IPS DF 4.7 (cell line): ENCODE data around the gene PICALM.
A peak's percentile ranks its signal among the peaks of the same experiment; 100 is the strongest.

Experiments used
- DNase-seq: peaks from one replicate; pipeline ENCODE4 v3.0.0-alpha.2; 2013; ENCODE audit warnings: low spot score; ENCODE audit errors: extremely low read depth

Gene PICALM

DNA sequence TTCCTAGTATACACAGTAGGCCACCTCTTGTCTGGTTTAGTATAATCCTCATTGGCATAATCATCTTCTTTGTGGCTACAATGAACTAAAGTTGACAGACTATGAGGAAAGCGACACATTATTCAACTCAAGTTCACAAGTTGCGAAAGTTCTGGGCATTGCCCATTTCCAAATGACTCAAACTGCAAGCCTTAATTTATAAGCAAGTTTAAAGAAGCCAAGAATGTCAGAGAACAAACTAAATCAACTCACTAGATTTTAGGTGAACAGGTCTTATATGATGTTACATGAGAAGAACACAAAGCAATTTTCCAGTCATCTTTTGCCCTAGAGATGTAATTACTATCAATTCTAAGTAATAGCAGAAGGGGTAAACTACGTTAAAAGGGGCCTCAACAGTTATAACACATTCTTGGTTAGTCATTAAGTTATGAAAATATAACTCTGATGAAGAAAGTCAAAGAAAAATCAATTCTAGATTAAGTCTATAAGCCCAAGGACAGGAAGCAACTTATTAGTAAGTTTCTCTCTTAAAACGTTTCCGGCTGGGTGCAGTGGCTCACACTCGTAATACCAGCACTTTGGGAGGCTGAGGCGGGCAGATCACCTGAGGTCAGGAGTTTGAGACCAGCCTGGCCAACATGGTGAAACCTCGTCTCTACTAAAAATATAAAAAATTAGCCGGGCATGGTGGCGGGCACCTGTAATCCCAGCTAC, 21.5 kb downstream of the PICALM start:
- no peak for DNase-seq

DNA sequence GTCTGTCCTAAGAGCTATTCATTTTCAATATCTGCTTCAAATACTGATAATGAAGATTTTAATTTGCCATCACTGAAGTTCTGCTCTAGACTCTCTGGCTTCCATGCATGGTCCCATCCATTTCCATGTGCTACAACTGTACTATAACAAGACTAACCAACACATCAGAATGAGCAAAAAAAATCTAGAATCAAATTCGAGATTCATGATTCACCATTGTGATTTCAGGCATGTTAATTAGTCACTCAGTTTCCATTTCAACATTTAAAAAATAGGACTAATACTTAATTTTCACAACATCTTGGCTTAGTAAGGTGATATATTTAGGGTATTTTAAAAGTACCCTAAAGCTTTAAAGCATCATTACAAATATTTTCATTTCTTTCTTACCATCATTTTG, 22.8 kb downstream of the PICALM start:
- DNase-seq: no peak

DNA sequence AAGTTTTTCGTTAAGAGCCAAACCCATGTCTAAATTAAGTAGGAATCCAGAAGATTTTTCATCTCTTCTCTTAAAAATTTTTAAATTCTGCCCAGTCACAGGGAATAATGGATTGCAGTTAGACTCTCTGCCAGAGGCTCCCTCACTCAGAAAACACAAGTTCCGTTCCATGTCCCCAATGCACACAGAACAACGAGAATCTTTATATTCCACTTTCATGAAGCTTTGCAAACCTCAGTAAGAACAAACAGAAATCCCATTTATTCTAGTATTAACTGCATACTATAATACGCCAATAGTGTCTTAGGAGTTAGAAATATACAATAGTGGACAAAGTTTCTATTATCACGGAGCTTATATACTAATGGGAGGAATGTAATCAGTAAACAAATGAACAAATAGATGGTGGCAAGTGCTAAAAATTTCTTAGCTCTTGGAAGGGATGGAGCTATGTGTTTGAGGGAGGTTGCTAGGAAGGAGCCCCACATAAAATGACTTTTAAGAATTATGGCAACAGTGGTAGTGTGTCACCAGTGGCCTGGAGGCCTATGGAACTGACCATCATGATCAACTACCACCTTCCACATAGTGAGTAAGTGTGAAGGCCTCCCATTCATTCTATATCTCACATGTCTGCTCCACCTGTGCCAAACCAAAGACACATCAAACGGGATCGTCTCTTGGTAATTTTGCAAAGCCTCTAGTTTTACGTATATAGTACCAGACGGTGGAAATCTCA, 24.9 kb downstream of the PICALM start:
- DNase-seq: no peak

DNA sequence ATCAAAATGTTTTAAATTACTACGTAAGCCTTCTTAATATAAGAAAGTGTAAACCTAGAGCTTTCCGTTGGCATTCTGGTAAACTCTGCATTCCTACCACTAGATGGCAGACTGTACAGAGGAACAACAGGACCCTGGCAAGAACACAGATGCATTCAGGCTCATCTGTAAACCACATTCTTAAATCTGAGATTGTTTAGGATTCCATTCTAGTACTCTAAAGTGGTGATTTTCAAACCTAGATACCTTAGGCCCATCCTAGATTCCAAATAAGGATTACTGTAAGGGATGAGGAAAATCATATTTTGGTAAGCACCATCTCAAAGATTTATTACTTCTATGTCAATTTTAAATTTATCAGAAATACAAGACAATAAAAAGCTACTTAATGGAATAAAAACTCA, 26.9 kb downstream of the PICALM start:
- DNase-seq: peak; percentile 81

DNA sequence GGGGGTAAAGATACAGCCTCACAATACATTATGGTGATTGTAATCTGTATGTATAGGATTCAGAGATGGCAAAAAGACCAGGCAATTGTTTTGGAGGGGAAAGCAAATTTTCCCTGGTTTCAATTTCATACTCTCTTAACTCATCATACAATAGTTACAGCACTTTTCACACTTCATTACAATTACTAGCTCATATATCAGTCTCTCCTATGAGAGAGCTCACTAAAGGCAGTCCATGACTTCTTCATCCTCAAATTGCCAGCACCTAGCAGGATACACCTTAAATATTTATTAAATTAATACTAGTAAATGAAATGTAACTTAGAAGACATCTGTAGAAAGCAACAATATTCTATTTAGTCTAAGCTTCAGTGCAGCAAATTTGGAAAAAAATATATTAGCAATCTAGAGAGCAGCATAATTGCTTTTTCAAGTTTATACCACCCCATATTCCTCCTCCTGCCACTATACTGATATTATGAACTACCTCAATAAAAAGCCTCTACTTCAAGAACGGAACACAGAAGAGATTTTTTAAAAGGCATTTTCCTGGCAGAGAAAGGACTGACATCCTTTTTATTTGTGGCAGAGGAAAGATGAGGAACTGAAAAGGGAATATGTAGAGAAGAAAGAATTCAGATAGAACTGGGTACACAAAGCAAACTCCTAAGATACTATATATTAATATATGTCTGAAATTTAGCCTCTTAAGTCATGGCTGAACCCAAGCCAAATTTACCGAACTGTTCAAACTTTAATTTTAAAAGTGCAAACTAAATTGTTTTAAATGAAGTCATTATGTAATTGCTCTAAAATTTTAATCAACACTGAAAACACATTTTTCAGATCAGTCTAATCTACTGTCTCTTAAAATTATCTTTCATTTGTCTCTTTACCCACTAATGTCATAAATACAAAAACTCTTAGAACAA, 27.7 kb downstream of the PICALM start:
- DNase-seq: no peak

DNA sequence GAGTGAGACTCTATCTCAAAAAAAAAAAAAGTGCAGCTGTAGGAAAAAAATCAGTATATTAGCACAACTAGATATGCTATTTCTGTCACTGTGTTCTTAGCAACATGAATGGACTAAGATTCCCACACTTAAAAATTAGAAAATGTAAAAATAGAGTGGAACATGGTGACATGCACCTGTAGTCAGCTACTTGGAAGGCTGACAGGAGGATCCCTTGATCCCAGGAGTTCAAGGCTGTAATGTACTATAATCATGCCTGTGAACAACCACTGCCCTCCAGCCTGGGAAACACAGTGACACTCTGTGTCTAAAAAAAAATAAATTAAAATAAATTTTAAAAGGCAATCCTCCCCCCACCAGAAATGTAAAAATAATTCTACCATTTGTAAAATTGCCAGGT, 29.8 kb downstream of the PICALM start:
- no peak for DNase-seq

DNA sequence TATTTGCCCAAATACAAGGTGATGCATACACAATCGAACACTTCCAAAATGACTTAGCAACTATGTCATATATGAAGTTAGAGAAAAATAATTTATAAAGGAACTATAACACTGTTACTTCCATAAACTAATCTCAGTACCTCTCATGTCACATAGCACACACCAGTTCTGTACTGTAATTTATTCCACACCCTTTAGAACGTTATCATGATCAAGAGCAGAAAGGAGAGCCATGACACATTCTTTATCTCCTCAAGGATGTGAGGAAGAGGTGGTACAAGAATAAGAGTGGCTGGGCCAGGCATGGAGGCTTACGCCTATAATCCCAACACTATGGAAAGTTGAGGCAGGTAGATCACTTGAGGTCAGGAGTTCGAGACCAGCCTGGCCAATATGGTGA, 31.1 kb downstream of the PICALM start:
- DNase-seq: no peak

DNA sequence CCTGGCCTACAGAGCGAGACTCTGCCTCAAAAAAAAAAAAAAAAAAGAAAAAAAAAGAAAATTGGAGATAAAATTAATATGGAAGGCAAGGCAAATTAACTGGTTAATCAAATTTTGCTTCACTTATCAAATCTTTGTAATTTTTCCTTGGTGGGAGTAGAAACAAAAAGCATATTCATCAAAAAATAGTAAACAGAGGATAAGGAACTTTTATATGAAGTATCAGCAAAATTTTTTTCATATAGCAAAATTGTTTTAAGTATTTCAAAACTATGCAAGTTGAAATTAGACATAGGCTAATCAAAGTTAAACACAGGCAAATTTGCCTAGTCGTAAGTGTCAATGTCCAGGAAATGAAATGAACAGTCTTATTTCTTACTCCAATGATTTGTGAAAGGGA, 33.0 kb downstream of the PICALM start:
- DNase-seq: no peak

DNA sequence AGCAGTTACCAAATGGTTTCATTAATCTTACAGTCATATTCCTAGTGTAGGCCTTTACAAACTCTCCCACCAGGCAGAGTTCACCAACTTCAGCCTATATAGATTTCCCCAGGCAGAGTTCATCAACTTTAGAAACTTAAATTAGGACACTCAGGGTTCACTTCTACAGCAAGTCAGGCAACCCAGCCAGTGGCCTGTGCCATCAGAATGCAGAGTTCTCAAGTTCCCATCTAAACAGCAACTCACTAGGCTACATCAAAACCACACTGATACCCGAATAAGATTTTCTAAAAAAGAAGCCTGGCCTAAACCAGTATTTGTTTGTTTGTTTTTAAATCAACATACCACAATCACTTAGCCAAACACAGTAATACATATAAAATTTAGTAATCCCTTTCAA, 33.7 kb downstream of the PICALM start:
- DNase-seq: no peak

DNA sequence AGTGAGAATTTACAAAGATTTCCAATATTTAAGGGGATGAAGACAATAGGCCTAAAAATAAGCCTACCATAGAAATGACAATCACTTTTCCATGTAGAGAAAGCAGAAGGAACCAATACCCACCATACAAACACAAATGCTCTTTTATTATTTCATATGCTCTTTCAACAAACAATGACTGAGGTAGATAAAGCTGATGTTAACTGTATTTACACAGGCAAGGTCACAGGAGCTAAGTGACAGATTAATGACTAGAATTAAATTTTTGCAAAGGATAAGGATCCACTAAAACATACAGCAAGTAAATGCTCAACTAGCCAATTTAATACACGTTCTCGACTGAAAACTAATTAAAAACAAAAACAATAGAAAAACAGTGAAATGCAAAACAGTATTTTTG, 34.2 kb downstream of the PICALM start:
- no peak for DNase-seq

DNA sequence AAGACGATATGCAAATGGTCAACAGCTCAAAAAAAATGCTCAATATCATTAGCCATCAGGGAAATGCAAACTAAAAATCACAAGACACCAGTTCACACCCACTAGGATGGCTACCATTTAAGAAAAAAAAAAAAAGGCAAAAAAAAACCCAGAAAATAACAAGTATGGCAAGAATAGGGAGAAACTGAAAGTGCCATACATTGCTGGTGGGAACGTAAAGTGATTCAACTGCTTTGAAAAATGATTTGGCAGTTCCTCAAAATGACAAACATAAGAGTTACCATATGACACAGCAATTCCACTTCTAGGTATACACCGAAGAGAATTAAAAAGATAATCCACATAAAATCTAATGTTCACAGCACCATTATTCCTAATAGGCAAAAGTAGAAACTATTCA, 47.5 kb downstream of the PICALM start:
- DNase-seq: no peak

DNA sequence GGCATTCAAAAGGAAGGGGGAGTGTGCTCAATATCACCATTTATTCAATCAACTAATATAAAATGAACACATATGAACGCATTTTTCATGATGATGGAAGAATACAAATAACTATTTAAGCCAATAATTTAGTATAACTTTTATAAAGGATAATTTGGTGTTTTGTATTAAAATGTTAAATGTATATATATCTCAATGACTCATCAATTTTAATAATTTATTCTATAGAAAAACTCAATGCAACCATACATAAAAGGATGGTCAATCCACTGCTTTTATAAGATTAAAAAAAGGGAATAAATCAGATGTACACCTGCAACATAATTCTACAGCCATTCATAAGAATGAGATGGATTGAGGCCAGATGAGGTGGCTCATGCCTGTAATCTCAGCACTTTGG, 50.6 kb downstream of the PICALM start:
- no peak for DNase-seq

DNA sequence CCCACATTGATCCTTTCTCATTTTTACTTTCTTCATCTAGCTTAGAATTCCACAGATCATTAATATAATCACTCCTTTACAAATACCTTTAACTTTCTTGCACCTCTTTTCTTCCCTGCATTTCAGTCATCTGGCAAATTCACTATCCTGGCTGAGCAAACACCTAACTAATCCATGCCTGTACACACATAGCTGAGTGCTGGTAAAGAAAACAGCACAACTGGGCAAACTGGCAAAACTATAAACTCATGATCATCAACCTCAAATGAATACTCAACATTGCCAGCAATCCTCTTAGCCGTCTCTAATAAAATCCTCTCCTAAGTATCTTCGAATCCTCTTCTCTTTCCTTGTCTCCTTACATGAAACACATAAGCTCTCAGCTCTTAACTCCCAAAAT, 52.4 kb downstream of the PICALM start:
- no peak for DNase-seq

DNA sequence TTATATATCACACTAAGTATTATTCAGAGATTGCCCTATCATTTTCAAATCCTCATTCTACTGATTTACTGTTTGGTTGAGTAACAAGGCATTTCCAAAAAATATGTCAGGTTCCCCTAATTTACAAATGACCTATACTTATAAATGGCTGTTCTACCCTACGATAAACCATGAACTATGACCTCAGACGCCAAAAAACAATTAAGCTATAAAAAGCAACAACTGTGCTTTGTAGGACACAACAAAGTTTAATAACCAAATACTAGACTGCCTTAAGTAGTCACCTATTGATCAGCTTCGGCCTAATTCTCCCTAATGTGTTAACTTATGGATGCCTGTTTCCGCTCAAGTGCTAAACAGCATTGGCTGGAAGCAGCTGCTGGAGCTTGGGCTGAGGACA, 53.2 kb downstream of the PICALM start:
- DNase-seq: no peak

DNA sequence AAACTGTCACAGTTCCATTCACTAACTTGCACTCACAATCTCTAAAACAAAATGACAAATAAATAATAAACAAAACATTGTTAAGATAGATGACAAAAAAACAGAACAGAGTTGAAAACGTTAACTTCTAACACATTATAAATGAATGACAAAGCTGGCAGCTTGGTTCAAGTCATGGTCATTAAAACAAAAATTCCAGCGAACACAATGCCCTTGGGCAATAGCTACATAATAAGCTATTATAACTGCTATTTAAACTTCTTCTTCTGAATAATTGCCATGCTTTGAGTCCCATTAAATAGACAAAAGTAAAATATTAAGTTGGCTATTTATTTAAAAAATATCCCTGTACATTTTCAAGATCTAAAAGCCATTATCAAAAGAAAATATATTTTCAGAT, 54.7 kb downstream of the PICALM start:
- no peak for DNase-seq

DNA sequence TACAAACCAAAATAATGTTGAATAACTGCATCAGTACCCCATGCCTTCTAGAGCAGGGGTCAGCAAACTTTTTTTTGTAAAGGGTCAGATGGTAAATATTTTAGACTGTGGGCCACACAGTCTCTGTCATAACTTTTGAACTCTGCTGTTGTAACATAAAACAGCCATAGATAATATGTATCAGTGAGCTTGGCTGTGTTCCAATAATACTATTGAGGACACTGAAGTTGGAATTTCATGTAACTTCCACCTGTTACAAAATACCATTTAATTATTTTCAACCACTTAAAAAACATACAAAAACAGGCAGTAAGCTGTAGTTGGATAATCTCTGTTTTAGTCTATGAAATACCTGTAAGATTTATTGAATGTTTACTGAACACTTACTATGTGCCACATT, 55.2 kb downstream of the PICALM start:
- DNase-seq: no peak

DNA sequence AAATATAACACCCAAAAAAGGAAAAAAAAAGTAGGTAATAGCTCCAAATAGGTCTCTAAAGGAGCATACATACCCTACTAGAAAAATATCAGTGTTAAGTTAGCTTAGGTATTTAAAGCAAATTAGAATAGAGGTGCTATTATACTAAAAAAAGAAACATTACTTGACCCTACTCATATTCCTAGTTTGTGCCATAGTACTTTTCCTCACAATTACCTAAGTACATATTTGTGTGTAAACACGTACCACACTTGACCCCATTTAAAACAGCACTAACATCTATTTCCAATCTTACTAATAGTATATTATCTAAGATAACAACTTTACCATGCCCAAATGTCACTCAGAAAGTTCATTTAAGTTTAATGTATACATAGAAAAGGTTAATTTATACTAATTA, 57.7 kb downstream of the PICALM start:
- no peak for DNase-seq

DNA sequence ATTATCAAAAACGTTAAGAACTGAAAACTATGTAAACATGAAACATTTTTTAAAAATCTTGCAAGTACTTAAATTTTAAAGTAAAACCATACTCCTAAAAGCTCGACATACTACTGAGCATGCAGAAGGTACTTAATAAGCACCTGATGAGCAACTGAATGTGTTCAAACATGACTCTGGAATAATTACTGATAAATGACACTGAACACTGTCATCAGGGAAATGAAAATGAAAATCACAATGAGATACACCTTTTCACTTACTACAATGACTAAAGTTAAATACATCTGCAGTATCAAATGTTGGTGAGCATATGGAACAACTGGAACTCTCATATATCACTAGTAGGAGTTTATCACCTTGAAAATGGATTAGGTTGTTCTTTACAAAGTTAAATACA, 65.2 kb downstream of the PICALM start:
- DNase-seq: no peak

DNA sequence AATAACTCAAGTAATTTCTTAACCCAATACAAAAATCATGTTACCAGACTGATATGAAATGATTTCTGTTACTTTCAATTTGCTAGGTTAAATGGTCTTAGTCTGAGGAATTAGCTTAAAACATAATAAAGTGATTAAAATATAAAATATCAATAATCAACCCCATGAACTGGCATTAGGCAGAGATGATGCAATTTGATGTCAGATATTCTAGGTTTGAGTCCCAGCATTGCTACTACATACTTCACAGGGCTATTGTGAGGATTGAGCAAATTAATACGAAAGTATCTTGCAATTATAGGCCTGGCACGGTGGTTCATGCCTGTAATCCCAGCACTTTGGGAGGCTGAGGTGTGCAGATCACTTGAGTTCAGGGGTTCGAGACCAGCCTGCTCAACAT, 66.5 kb downstream of the PICALM start:
- no peak for DNase-seq

DNA sequence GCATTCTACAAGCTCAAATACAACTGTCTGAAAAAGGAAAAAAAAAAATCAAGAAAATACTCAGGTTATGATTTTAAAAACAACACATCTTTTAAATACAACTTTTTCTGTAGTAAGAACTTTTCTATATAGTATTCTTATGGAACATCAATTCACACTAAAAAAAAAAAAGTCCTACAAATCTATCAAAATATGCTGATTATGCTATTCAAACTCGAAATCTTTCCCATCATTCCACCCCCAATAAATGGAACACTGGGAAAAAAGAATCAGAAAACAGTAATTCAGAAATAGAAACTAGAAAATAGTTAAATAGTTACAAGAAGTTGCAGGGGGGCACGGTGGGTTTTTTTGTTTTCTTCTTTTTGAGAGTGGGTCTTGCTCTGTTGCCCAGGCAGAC, 77.4 kb downstream of the PICALM start:
- no peak for DNase-seq

DNA sequence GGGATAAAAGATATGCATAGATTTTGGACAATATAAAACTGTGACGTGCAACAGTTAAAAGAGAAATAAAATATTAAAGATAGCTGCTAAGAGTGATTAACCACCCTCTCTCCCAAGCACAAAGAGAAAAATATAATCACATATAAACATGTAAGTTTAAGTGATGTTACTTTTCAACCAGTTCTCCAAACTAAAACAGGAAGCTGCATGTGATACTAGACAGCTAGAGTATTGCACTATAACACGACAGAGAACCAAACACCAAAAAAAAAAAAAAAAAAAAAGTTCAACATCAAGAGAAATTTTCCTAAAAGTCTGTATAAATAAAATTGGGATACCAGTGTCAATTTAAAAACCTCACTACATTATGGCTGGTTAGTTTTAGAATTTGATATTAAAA, 79.1 kb downstream of the PICALM start:
- no peak for DNase-seq

DNA sequence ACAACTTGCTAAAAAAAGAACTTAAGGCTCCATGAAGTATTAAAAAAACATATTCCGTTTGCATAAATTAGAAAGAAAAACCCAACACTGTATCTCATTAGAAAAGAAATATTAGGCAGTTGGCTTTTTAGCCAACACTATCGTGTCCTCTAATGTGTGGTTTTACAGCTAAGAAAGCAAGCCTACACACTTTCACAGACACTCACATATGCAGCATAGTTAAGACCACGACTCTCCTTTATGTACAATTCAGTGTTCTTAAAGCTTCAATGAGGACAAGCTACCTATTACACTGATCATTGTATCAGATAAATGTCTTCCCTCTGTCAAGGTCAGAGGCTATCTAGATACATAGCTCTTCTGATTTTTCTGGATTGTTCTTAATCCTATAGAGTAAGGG, 80.1 kb downstream of the PICALM start:
- no peak for DNase-seq
